NCI-H345 treated with DMSO at 0.1 percent for 48 hours (cell line): ENCODE results near the gene IRGC.
"Not testable (repeated sequence)": the region's sequence is repeated elsewhere in the genome, so short reads cannot be mapped to it uniquely, and the experiment has no call there.

Experiments used
- DNase-seq: peaks from one replicate; lab custom pipeline; 2025; ENCODE audit not compliant: unreplicated experiment; lab: John Stamatoyannopoulos, UW

Gene IRGC

GRCh38 chr19:43715776-43716175 lies at the start of gene IRGC:
IRGC (plus strand) TSS chr19:43716076; CDS start chr19:43718559, 2,483 bp downstream.
- DNase-seq, result no peak

- no peak for DNase-seq
Measured at GRCh38 chr19:43667126-43667875, 48.6 kb upstream of the IRGC start.

- DNase-seq, result no peak
Measured at GRCh38 chr19:43667876-43668405, 47.9 kb upstream of the IRGC start.

- peak; percentile 96 for DNase-seq
Measured at GRCh38 chr19:43668406-43669109, 47.3 kb upstream of the IRGC start.

GRCh38 chr19:43672061-43672679 lies 43.7 kb upstream of the IRGC start:
- no peak for DNase-seq

GRCh38 chr19:43673637-43674036 lies 42.2 kb upstream of the IRGC start:
- no peak for DNase-seq

GRCh38 chr19:43674183-43674582 lies 41.7 kb upstream of the IRGC start:
- DNase-seq, result no peak

GRCh38 chr19:43674596-43674995 lies 41.3 kb upstream of the IRGC start:
- DNase-seq, result no peak

- DNase-seq, result no peak
Measured at GRCh38 chr19:43675269-43675879, 40.5 kb upstream of the IRGC start.

GRCh38 chr19:43675906-43676305 lies 40.0 kb upstream of the IRGC start:
- no peak for DNase-seq

GRCh38 chr19:43678512-43679261 lies 37.2 kb upstream of the IRGC start:
- no peak for DNase-seq

- no peak for DNase-seq
Measured at GRCh38 chr19:43681821-43682220, 34.1 kb upstream of the IRGC start.

- not testable (repeated sequence) for DNase-seq
Measured at GRCh38 chr19:43682269-43682668, 33.6 kb upstream of the IRGC start.

GRCh38 chr19:43682824-43683661 lies 32.8 kb upstream of the IRGC start:
- no peak for DNase-seq

- no peak for DNase-seq
Measured at GRCh38 chr19:43683905-43684304, 32.0 kb upstream of the IRGC start.

GRCh38 chr19:43684326-43684725 lies 31.6 kb upstream of the IRGC start:
- no peak for DNase-seq

GRCh38 chr19:43687660-43687997 lies 28.2 kb upstream of the IRGC start:
- no peak for DNase-seq

- no peak for DNase-seq
Measured at GRCh38 chr19:43688059-43688701, 27.7 kb upstream of the IRGC start.

- no peak for DNase-seq
Measured at GRCh38 chr19:43690444-43690843, 25.4 kb upstream of the IRGC start.
